Calu3 (cell line): ENCODE data around the gene SCAMP2. TPM values are rescaled to one million over a fixed set of nuclear protein-coding genes. Genes with fewer than 3 reads are reported as not detected.
A peak's percentile ranks its signal among the peaks of the same experiment; 100 is the strongest.

Experiments
- BruUV-seq: library from RNA; stranded (reverse); fragments of 400-500 nt; replicated peaks from 2 replicates; lab custom pipeline; 2021; lab: Mats Ljungman, UMichigan
- CTCF ChIA-PET: fragments of 300-600 bp; sonication (Branson Sonifier 250); formaldehyde crosslinking; loops from one replicate; lab custom pipeline; 2022; ENCODE audit warnings: antibody characterized with exemption; lab: Charles Lee
- DNase-seq: peaks from one replicate; pipeline ENCODE4 v3.0.0; 2022
- H3K27ac Mint-ChIP-seq: one replicate; pipeline ENCODE4 v1.8.0; 2022; ENCODE audit warnings: mixed read lengths; ENCODE audit not compliant: unreplicated experiment
- H3K27me3 Mint-ChIP-seq: one replicate; pipeline ENCODE4 v1.8.0; 2022; ENCODE audit warnings: mixed read lengths; ENCODE audit not compliant: unreplicated experiment
- H3K36me3 Mint-ChIP-seq: one replicate; pipeline ENCODE4 v1.8.0; 2022; ENCODE audit warnings: mild to moderate bottlenecking, moderate library complexity, mixed read lengths; ENCODE audit not compliant: insufficient read depth, unreplicated experiment
- H3K4me1 Mint-ChIP-seq: one replicate; pipeline ENCODE4 v1.8.0; 2022; ENCODE audit warnings: mild to moderate bottlenecking, low read depth, mixed read lengths; ENCODE audit not compliant: unreplicated experiment
- H3K4me3 Mint-ChIP-seq: one replicate; pipeline ENCODE4 v1.8.0; 2022; ENCODE audit warnings: mild to moderate bottlenecking, low read depth, moderate library complexity, mixed read lengths; ENCODE audit not compliant: unreplicated experiment
- H3K9me3 Mint-ChIP-seq: one replicate; pipeline ENCODE4 v1.8.0; 2022; ENCODE audit warnings: low read depth, mixed read lengths; ENCODE audit not compliant: unreplicated experiment
- intact Hi-C: fragments of 100-400 bp; cut with micrococcal nuclease; formaldehyde crosslinking; loops from one replicate; pipeline ENCODE4 v1.10.0; 2022; ENCODE audit not compliant: unreplicated experiment
- total RNA-seq: library from RNA; stranded (reverse); gene quantifications from 2 replicates; pipeline ENCODE4 v1.2.3, GENCODE V29; 2022
- TF ChIP-seq, protein P1 (sequence below): fragments of 200-600 bp; IDR thresholded peaks from one replicate; pipeline ENCODE4 v1.8.0; 2022; ENCODE audit warnings: antibody characterized with exemption; ENCODE audit not compliant: unreplicated experiment

Gene SCAMP2
- total RNA-seq, 1 experiment from 2014 or later = 114 TPM

DNA sequence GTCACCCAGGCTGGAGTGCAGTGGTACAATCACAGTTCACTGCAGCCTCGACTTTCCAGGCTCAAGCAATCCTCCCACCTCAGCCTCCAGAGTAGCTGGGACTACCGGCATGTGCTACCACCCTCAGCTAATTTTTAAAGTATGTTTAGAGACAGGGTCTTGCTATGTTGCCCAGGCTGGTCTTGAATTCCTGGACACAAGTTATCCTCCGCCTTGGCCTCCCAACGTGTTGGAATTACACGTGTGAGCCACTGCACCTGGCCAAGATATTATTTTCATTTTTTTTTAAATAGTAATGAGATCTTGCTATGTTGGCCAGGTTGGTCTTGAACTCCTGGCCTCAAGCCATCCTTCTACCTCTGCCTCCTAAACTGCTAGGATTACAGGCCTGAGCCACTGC, 12.3 kb upstream of the SCAMP2 start:
- Mint-ChIP-seq H3K4me1 (peaks cover 33% of the 10 kb centered on the region), H3K27ac (no peak overlapping the region), H3K4me3 (no peak overlapping the region), H3K27me3 (no peaks in the 10 kb centered on the region), H3K36me3 (peaks cover 10% of the 10 kb centered on the region), H3K9me3 (no peaks in the 10 kb centered on the region)
- BruUV-seq = no TSS peak
- intact Hi-C loops = no loop called here
- CTCF ChIA-PET = interaction anchor here (0.6 kb wide), 1 partner anchor 12 kb away, joined by 4 read pairs; no protein-coding TSS in a partner anchor
- TF ChIP-seq, protein P1, sequence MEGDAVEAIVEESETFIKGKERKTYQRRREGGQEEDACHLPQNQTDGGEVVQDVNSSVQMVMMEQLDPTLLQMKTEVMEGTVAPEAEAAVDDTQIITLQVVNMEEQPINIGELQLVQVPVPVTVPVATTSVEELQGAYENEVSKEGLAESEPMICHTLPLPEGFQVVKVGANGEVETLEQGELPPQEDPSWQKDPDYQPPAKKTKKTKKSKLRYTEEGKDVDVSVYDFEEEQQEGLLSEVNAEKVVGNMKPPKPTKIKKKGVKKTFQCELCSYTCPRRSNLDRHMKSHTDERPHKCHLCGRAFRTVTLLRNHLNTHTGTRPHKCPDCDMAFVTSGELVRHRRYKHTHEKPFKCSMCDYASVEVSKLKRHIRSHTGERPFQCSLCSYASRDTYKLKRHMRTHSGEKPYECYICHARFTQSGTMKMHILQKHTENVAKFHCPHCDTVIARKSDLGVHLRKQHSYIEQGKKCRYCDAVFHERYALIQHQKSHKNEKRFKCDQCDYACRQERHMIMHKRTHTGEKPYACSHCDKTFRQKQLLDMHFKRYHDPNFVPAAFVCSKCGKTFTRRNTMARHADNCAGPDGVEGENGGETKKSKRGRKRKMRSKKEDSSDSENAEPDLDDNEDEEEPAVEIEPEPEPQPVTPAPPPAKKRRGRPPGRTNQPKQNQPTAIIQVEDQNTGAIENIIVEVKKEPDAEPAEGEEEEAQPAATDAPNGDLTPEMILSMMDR = no peak
- no peak for DNase-seq

DNA sequence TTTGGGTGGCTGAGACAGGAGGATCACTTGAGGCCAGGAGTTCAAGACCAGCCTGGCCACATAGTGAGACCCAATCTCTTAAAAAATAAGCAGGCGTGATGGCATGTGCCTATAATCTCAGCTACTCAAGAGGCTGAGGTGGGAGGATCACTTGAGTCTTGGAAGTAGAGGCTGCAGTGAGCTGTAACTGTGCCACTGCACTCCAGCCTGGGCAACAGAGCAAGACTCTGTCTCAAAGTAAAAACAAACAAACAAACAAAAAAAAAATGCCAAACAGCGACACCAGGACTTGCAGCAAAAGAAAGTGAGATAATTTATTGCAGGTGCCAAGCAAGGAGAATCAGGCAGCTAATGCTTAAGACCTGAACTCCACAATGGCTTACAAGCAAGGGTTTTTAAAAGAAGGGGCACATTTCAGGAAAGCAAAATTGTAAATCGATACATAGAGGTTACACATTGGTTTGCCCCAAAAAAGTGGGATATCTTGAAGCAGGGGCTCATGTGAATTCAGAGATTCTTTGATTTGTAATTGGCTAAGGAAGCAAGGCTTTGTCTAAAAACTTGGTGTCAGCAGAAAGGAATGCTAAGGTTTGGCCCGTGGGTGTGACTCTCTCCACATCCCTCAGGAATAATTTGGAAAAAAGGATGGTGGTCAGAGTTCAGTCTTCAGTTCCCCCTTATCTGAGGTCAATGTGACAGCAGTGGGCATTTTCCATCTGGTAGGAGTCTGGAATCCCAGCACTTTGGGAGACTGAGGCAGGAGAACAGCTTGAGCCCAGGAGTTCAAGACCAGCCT, 11.5 kb upstream of the SCAMP2 start:
- TF ChIP-seq, protein P1 = no peak
- DNase-seq = no peak
- H3K27ac Mint-ChIP-seq = no peak overlapping the region
- no peaks in the 10 kb centered on the region for H3K9me3 Mint-ChIP-seq
- intact Hi-C loops = no loop called here
- no peak overlapping the region for H3K4me3 Mint-ChIP-seq
- H3K4me1 Mint-ChIP-seq = peaks cover 25% of the 10 kb centered on the region
- no peaks in the 10 kb centered on the region for H3K27me3 Mint-ChIP-seq
- CTCF ChIA-PET = interaction anchor here (0.5 to 2.4 kb wide), 9 partner anchors 7 to 567 kb away, joined by 3 to 18 read pairs (median 3); partner anchors contain the start of genes FAM219B, SCAMP2 and SIN3A
- H3K36me3 Mint-ChIP-seq = peaks cover 2% of the 10 kb centered on the region
- BruUV-seq = no TSS peak

DNA sequence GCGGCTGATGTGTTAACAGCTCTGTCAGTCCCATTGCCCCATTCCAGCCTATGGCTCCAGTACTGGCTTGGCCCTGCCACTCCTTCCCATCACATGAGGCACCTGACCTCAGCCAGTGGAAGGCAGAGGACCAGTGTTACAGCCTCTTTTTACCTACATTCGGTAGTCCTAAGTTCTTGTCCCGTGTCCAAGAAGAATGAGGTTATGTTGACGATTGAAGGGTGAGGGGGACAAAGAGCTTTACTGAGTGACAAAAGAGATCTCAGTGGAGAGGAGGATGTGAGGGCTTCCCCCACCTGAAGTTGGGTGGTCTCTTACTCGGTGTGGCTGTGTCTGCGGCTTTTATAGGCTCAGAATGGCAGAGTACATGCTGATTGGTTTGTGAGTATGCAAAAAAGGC, 9.4 kb upstream of the SCAMP2 start:
- peak overlapping the region; percentile 54 for H3K27ac Mint-ChIP-seq
- DNase-seq = no peak
- intact Hi-C loops = no loop called here
- no peaks in the 10 kb centered on the region for H3K9me3 Mint-ChIP-seq
- CTCF ChIA-PET = interaction anchor here (2.0 to 2.4 kb wide), 2 partner anchors 10 to 19 kb away, joined by 5 to 18 read pairs; no protein-coding TSS in a partner anchor
- H3K27me3 Mint-ChIP-seq = peaks cover 2% of the 10 kb centered on the region
- peaks cover 16% of the 10 kb centered on the region for H3K4me1 Mint-ChIP-seq
- no peak overlapping the region for H3K4me3 Mint-ChIP-seq
- TF ChIP-seq, protein P1 = no peak
- BruUV-seq = no TSS peak
- no peaks in the 10 kb centered on the region for H3K36me3 Mint-ChIP-seq

DNA sequence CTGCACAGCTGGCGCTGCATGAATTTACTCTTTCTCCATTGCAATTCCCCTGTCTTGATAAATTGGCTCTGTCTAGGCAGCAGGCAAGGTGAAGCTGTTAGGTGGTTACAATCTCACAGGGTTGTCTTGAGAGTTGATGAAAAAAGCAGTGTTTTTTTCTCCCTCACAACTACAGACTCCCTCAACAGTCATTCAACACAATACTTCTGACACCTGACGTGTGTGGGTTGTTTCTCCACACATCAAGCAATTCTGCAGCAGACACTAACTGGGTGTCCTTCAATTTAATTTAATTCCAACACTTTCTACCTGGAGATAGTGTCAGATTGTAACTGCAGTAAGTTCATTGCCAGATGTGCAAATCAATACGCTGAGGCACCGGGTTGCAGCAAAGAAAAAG, 5.1 kb upstream of the SCAMP2 start:
- CTCF ChIA-PET = no interaction called here
- Mint-ChIP-seq H3K27ac (no peak overlapping the region), H3K36me3 (peaks cover 10% of the 10 kb centered on the region), H3K9me3 (no peaks in the 10 kb centered on the region), H3K27me3 (peaks cover 17% of the 10 kb centered on the region), H3K4me1 (no peaks in the 10 kb centered on the region), H3K4me3 (no peak overlapping the region)
- TF ChIP-seq, protein P1 = no peak
- no TSS peak for BruUV-seq
- DNase-seq = no peak
- intact Hi-C loops = no loop called here
